GM19023 (cell line): Measurements from ENCODE around the gene MPP3.

ENCODE experiments used
- ATAC-seq: cut with Tn5 transposase; IDR thresholded peaks from one replicate; pipeline ENCODE4 v1.9.1; 2021; ENCODE audit warnings: mild to moderate bottlenecking, moderate library complexity; ENCODE audit not compliant: unreplicated experiment

MPP3 gene

GRCh38 chr17:43754947-43755346, 78.0 kb downstream of the MPP3 start:
- no peak for ATAC-seq

GRCh38 chr17:43753493-43754129, 79.3 kb downstream of the MPP3 start:
- ATAC-seq, result no peak
